Coronary artery (tissue), 2 donors: ENCODE measurements around the gene HOMEZ.
"Not testable (repeated sequence)": the region's sequence is repeated elsewhere in the genome, so short reads cannot be mapped to it uniquely, and the experiment has no call there.

ENCODE experiments used
- DNase-seq: peaks from one replicate; pipeline ENCODE4 v3.0.0-alpha.2; 2017; ENCODE audit warnings: low spot score
- H3K27ac ChIP-seq, 2 donors: fragments of 200-600 bp; sonication (generic); one replicate each; pipeline ENCODE4 v1.5.1; 2016 to 2019
- H3K4me3 ChIP-seq: fragments of 200-600 bp; sonication (generic); 2 replicates; pipeline ENCODE4 v1.5.1; 2016; ENCODE audit warnings: mild to moderate bottlenecking, moderate library complexity
- TF ChIP-seq, protein P1 (sequence below): fragments of 200-600 bp; sonication (generic); IDR thresholded peaks from one replicate; pipeline ENCODE4 v1.5.1; 2019; ENCODE audit warnings: antibody characterized with exemption

HOMEZ gene, protein sequence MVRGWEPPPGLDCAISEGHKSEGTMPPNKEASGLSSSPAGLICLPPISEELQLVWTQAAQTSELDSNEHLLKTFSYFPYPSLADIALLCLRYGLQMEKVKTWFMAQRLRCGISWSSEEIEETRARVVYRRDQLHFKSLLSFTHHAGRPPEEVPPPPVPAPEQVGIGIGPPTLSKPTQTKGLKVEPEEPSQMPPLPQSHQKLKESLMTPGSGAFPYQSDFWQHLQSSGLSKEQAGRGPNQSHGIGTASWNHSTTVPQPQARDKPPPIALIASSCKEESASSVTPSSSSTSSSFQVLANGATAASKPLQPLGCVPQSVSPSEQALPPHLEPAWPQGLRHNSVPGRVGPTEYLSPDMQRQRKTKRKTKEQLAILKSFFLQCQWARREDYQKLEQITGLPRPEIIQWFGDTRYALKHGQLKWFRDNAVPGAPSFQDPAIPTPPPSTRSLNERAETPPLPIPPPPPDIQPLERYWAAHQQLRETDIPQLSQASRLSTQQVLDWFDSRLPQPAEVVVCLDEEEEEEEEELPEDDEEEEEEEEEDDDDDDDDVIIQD

DNA sequence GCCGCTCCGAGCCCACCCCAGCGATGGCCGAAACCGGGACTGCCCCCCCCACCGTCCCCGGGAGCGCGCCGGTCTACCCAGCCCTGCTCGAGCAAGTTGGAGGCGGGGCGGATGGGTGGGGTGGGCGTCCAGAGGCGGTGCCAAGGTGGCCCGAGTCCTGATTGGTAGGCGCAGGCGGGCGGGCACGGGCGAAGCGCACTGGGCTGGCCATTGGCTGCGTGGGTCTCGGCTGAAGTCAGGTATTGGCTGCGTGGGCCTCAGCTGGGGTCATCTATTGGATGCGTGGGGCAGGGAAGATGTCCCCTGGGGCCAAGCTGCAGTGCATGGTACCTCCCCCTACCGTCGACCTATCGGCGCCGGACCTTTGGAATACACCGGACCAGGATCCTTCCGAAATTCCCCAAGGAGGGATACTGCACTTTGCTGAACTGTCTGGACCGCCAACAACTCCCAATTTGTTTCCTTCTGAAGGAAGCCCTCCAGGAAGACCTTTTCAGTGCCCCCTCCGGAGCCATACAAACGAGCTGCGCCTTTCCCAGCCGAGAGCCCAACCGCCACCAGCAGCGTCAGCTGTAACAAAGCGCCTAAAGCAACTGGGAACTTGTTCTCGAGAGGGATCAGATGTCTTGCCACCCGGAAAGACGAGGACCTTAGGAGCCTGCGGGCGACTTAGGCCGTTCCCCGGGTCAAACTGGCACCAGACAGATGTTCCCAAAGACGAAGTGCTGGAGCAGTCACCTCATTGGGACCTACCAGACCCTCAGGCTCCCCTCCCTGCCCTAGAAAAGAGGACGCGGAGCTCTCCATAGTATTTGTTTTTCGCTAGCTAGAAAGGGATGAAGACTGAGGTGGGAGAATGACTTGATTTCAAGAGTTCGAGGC is at the start of gene HOMEZ:
Gene HOMEZ (minus strand): TSS at position 113 of the 882 bp plus-strand sequence. CDS start 180 bp downstream, outside the sequence.
- peak; percentile 100 for DNase-seq
- TF ChIP-seq, protein P1, sequence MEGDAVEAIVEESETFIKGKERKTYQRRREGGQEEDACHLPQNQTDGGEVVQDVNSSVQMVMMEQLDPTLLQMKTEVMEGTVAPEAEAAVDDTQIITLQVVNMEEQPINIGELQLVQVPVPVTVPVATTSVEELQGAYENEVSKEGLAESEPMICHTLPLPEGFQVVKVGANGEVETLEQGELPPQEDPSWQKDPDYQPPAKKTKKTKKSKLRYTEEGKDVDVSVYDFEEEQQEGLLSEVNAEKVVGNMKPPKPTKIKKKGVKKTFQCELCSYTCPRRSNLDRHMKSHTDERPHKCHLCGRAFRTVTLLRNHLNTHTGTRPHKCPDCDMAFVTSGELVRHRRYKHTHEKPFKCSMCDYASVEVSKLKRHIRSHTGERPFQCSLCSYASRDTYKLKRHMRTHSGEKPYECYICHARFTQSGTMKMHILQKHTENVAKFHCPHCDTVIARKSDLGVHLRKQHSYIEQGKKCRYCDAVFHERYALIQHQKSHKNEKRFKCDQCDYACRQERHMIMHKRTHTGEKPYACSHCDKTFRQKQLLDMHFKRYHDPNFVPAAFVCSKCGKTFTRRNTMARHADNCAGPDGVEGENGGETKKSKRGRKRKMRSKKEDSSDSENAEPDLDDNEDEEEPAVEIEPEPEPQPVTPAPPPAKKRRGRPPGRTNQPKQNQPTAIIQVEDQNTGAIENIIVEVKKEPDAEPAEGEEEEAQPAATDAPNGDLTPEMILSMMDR = no peak
- Histone ChIP-seq H3K4me3 (peak within 1 kb of the TSS; percentile 85), H3K27ac (peak within 1 kb of the TSS; percentile 90 to 95)

DNA sequence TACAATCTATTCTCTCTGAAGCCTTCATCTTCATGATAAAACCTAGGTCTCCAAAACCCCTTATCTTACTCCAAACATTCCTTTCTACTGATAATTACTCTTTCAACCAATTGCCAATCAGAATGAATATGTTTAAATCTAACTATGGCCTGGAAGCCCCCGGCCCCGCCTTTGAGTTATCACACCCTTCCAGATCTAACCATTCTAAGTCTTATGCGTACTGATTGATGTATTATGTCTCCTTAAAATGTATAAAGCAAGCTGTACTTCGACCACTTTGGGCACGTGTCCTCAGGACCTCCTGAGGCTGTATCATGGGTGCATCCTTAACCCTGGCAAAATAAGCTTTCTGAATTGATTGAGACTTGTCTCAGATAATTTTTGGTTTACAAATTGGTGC is 49.7 kb upstream of the HOMEZ start:
- Histone ChIP-seq H3K4me3 (no peak overlapping the region), H3K27ac (no peak overlapping the region)
- TF ChIP-seq, protein P1 = no peak
- no peak for DNase-seq

DNA sequence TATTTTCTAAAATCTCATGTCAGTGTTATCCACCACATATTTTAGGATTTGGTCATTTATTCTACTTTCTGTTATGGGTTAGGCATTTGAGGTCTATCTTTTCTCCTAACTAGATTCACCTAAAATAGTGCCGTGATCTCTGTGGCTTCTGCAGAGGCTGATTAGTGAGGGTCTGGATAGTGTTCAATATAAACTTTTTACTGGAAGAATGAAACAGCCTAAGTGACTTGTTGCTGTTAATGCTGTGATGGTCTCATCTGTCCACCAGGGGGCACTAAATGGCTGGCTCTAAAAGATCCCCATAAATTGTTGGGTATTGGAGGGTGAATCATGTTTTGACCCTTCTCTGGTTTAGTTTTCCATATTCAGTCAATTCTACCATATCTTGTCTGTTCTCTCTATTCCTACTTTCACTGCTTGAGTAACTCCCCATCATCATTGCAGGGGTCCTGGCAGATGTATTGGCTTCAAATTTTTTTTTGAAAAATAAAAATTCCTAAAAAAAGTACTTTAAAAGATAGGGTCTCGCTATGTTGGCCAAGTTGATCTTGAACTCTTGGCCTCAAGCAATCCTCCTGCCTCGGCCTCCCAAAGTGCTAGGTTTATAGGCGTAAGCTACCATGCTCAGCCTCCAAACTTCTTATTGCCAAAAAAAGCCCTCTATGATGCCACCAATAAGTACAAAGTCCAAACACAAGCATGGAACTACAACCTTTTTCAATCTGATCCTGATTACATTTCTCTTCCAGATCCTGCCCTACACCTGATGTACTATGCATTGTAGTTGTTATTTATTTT is 42.2 kb upstream of the HOMEZ start:
- H3K4me3 ChIP-seq = no peak overlapping the region
- DNase-seq = no peak
- TF ChIP-seq, protein P1 = peak; percentile 60
- no peak overlapping the region for H3K27ac ChIP-seq

DNA sequence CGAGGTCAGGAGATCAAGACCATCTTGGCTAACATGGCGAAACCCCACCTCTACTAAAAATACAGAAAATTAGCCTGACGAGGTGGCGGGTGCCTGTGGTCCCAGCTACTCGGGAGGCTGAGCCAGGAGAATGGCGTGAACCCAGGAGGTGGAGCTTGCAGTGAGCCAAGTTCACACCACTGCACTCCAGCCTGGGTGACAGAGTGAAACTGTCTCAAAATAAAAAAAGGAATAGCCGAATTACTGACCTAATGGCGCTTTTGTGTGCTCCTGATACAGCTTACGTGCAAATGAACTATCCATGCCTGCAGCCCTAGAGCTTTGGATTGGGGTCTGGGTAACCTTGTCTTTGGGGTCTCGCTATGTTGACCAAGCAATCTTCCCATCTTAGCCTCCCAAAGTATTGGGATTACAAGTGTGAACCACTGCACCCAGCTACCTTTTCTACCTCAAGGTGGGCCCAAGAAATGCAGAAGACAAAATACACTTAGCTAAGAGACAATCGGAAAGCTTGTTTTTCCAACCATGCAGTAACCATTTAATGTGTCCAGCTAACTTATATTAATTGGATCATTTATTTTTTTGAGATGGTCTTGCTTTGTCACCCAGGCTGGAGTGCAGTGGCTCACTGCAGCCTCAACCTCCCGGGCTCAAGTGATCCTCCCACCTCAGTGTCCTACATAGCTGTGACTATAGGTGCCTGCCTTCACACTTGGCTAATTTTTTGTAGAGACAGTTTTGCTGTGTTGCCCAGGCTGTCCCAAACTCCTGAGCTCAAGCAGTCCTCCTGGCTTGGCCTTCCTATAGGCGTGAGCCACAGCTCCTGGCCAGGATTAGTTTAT is 40.8 kb upstream of the HOMEZ start:
- no peak overlapping the region for H3K4me3 ChIP-seq
- DNase-seq = no peak
- no peak overlapping the region for H3K27ac ChIP-seq
- TF ChIP-seq, protein P1 = no peak

DNA sequence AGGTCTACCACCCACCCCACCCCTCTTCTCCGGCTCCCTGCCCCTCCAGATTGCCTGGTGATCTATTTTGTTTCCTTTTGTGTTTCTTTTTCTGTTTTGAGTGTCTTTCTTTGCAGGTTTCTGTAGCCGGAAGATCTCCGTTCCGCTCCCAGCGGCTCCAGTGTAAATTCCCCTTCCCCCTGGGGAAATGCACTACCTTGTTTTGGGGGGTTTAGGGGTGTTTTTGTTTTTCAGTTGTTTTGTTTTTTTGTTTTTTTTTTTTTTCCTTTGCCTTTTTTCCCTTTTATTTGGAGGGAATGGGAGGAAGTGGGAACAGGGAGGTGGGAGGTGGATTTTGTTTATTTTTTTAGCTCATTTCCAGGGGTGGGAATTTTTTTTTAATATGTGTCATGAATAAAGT is 39.8 kb upstream of the HOMEZ start:
- not testable (repeated sequence) for DNase-seq

DNA sequence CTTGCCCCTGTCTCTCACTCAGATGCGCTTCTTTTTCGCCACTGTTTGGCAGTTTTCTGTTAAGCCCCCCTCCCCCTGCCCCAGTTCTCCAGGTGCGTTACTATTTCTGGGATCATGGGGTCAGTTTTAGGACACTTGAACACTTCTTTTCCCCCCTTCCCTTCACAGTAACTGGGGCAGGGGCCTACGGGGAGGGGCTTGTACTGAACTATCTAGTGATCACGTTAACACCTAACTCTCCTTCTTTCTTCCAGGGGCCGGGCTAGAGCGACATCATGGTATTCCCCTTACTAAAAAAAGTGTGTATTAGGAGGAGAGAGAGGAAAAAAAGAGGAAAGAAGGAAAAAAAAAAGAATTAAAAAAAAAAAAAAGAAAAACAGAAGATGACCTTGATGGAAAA is 39.1 kb upstream of the HOMEZ start:
- TF ChIP-seq, protein P1 = no peak
- Histone ChIP-seq H3K4me3 (no peak overlapping the region), H3K27ac (no peak overlapping the region)
- DNase-seq = no peak

More for the DNA sequence above, 39.8 kb upstream of the HOMEZ start:
- not testable (repeated sequence) for H3K27ac ChIP-seq, H3K4me3 ChIP-seq
